NOMO-1 treated with dmso at 0.1 percent for 144 hours (cell line): ENCODE measurements around the gene PSMB7.

Source experiments
- DNase-seq: peaks from one replicate; lab custom pipeline; 2025; ENCODE audit not compliant: unreplicated experiment; lab: John Stamatoyannopoulos, UW

Gene PSMB7

DNA sequence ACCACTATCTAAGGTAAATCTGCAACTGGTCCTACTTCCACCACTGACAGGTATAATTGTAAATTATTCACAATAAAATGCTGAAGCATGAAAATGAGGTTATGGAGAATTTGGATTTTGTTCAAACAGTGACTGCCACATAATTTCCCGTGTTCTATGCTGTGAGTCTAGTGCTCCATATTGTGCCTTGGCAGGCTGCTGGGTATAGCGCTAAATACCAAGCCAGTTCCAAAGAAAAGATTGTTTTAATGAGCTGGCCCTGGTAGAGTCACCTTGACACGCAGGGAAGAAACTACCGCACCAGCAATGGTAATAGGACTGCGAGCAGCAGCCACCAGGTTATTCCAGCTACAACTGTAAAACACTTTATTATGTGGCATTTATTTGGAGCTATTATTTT is 30.4 kb downstream of the PSMB7 start:
- DNase-seq: no peak

GRCh38 chr9:124384210-124384609 is 31.0 kb downstream of the PSMB7 start:
- DNase-seq: no peak

GRCh38 chr9:124381170-124381945 is 33.9 kb downstream of the PSMB7 start:
- DNase-seq: peak; percentile 89

DNA sequence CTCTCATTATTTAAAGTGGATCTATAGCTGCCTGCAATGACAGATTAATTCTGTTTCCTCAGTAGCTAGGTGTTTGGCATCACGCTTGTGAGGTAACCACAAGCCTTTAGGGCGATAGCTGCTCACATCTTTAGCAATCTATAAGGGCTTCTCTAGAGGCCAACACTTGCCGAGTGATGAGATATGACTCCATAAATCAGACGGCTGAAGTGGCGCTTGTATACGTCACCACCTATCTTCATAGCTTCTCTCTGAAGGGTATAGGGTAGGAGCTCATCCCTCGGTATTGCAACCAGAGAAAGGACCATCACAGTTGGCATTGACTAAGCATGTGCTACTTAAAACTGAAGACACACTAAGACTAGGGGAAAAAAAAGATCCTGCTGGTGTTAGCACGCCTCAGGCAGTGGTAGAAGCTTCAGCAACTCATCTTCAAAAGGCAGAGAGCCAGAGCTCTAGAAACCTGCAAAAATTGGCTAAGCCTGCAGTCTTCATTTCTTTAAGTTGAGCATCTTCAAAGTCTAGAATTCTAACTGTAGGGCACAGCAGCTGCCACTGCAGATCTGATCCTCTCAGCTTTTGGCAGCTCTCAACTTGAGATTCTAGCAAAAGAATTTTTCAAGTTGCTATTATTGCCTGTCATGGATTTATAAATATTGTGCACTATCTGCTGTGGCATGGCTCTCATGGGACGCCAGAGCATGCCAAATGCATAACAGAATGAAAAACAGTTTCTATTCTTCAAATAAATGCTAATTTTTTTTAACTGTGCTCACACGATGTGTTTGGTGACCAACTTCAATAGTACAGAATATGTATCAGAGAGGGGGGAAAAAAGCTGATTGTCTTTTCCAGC is 37.5 kb downstream of the PSMB7 start:
- no peak for DNase-seq

DNA sequence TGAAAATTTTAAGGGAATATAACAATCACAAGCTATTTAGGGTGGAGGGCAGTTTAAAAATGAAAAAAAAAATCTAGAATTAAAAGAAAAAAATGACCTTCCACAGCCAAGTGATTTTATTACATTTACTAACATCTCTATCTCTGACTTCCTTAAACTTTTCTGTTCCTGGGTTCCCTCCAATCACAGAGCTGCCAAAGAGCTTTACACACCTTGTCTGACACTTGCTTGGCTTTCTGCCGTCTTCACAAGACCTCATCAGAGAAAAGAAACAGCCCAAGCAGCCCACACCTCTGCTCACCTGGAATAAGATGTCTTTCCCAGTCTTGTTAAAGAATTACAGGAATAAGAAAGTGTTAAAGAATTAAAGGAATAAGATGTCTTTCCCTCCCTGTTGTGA is 38.9 kb downstream of the PSMB7 start:
- DNase-seq: no peak

- no peak for DNase-seq
Observed at GRCh38 chr9:124375726-124376125, 39.5 kb downstream of the PSMB7 start.

DNA sequence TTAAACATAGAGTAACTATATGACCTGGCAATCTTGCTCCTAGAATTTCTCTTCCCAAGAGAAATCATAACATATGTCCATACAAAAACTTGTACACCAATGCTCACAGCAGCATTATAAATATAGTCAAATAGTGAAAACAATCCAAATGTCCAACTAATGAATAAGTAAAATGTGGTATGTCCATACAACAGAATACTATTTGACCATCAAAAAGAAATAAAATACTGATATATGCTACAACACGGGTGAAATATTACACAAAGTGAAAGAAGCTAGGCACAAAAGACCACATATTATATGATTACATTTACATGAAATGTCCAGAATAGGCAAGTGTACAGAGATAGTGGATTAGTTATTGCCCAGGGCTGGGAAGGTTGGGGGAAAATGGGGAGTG is 41.4 kb downstream of the PSMB7 start:
- no peak for DNase-seq

- no peak for DNase-seq
Observed at GRCh38 chr9:124373386-124373785, 41.9 kb downstream of the PSMB7 start.

DNA sequence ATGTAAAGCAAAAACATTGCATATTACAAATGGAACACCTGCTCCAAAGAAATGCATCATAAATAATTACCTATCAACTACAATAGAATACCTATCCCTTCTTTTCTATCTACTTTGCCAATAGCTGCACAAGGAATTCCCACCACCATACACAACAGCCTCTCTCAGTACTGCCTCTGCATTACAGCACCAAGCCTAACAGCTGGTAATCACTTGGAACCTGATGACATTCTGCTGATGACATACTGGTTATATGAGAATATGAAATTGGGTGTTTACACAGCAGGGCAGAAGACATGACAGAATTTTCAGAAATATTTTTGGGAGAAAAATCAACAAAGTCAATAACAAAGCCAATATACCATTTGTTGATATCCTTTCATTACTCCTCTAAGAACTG is 43.2 kb downstream of the PSMB7 start:
- DNase-seq: no peak

GRCh38 chr9:124370896-124371582 is 44.2 kb downstream of the PSMB7 start:
- no peak for DNase-seq

DNA sequence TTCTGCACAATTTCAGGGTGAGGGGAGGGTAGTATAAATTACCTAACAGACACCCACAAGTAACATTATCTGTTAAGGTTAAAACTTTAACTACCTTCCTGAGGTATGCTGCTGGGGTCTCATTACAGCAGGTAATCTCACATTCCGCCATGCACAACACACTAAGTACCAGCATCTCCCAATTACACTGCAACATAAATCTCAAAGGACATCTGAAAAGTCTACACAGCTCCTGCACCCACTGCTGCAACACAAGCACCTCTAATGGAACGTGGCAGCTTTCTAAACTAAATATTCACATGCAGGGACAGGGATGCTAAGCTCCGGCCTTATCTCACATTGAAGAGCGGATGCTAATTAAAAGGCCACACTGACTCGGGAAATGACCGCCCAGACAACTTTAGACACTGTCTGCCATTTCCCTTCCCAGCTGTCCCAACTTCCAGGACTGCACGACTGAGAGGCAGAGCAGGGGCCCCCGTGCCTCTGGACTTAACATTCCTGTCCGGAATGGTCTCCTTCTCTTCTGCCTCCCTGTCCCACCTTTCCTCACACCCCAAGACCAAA is 45.9 kb downstream of the PSMB7 start:
- DNase-seq: no peak

GRCh38 chr9:124368692-124369091 is 46.5 kb downstream of the PSMB7 start:
- no peak for DNase-seq

DNA sequence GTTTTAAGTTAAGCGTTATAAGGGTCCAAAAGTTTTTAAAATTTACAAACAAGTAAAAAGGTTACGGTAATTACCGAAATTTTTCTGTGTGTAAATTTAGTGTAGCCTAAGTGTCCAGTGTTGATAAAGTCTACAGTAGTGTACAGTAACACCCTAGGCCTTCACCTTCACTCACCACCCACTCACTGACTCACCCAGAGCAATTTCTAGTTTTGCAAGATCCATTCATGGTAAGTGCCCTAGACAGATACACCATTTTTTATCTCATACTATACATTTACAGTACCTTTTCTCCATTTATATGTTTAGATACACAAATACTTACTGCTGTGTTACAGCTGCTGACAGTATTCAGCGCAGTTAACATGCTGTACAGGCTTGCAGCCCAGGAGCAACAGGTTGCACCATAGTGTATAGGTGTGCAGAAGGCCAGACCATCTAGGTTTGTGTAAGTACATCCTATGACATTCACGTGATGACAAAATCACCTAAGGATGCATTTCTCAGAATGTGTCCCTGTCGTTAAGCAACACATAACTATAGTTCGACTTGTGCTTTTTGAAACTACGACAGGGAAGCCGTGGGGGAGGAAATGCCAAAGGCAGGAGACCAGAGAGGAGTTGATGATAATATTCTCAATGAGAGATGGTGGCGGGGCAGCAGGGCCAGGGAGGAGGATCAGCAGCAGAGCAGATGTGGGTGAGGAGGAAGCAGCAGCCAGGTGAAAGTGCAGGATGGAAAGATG is 48.6 kb downstream of the PSMB7 start:
- no peak for DNase-seq

DNA sequence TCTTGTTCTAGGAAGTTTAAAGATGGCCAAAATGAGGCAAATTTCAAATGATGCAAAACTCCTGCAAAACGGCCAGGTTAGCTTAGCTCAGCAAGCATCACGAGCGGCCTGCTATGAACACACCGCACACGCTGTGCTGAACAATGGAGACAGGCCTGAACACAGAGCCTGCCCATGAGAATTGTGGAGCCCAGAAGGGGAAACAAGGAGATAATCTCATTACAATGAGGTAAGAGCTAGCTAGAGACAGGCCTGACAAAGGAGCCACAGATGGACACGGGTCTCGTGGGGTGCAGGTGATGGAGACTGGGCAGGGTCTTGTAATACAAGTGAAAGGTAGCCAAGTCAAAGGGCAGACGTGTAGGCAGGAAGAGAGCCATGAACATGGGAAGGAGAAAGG is 50.2 kb downstream of the PSMB7 start:
- DNase-seq: no peak

GRCh38 chr9:124364141-124364540 is 51.1 kb downstream of the PSMB7 start:
- DNase-seq: no peak

GRCh38 chr9:124363326-124364096 is 51.7 kb downstream of the PSMB7 start:
- no peak for DNase-seq

GRCh38 chr9:124361128-124361527 is 54.1 kb downstream of the PSMB7 start:
- DNase-seq: no peak

DNA sequence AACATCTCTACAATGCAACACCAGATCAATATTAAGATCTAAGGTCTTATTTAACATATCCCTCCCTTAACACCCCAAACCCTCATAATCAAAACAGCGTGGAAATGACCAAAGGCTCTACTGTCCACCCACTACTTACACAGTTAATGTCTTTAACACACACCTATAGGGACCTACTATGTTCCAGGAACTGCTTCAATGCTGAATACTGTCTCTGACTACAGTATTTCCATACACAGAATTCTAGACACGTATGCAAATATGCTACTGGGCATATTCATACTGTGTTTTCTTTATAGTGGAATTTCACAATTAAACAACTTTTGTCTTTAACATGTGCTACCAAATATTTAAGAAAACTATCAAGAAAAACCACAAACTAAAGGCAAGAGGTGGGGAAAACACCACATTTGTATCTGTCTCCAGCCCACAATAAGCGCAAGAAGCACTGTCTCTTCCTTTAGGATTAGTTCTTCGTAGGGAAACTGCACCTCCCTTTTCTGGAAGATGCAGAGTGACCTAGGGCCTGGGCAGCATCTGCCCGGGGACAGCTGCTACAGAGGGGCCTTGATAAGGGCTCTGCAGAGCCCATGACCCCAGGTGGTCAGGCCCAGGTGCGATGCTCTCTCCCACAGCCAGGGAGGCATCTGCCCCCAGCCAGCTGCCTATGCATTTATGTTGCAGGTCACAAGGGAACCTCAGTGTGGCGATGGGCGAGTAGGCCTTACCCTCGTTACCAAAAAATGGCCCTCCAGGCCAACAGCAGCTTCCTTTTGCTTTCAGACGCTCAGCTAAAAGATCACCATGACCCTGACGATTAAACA is 55.2 kb downstream of the PSMB7 start:
- no peak for DNase-seq

DNA sequence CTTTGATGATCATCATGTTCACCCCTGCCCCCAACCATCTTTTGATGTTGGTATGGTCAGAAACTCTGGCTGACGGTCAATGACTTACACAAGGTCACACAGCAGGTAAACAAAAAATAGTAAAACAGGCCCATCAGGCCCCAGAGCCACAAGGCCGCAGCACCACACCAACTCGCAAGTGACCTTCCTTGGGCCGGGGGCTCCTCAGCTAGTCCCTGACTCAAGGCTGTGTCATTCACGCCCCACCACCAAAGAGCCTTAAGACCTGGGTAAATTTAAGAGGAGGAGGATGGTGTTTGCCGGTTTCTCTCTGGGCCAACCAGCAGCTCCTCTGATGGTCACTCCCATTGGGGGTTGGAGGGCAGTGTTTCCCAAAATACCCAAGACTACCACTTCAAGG is 55.8 kb downstream of the PSMB7 start:
- no peak for DNase-seq
